Keratinocyte (primary cell): ENCODE measurements around the gene KLHL1. TPM values are rescaled to one million over a fixed set of nuclear protein-coding genes. Genes with fewer than 3 reads are reported as not detected.

Experiments
- DNase-seq: peaks from one replicate; pipeline ENCODE4 v3.0.0-alpha.2; 2011; ENCODE audit warnings: low read depth, missing footprints, low spot score
- FAIRE-seq: peaks from 2 replicates; lab custom pipeline; 2011; peaks lifted over from hg19 to GRCh38; lab: Jason Lieb, UNC
- H2AFZ ChIP-seq: 2 replicates; pipeline ENCODE4 v1.6.0; 2012; ENCODE audit warnings: low read length, control low read depth, inconsistent platforms; ENCODE audit not compliant: control insufficient read depth
- H3K27ac ChIP-seq: 2 replicates; pipeline ENCODE4 v1.5.1; 2011; ENCODE audit warnings: low read length; ENCODE audit not compliant: control insufficient read depth, insufficient read depth
- H3K27me3 ChIP-seq: 3 replicates; pipeline ENCODE4 v1.6.0; 2011; ENCODE audit warnings: low read length; ENCODE audit not compliant: control insufficient read depth, insufficient read depth; ENCODE audit errors: extremely low read depth
- H3K36me3 ChIP-seq, 2 experiments: 2 replicates in 1 of 2; 3 replicates in 1 of 2; pipeline ENCODE4 v1.5.1; 2011; ENCODE audit warnings: low read length in 2 of 2, mild to moderate bottlenecking in 1 of 2; ENCODE audit not compliant: control insufficient read depth in 2 of 2, insufficient read depth in 2 of 2; ENCODE audit errors: extremely low read depth in 1 of 2
- H3K4me1 ChIP-seq: 3 replicates; pipeline ENCODE4 v1.5.1; 2011; ENCODE audit warnings: low read length; ENCODE audit not compliant: control insufficient read depth, insufficient read depth; ENCODE audit errors: extremely low read depth
- H3K4me2 ChIP-seq: 3 replicates; pipeline ENCODE4 v1.6.0; 2011; ENCODE audit warnings: low read depth, low read length; ENCODE audit not compliant: control insufficient read depth, insufficient read depth; ENCODE audit errors: extremely low read depth
- H3K4me3 ChIP-seq, 3 experiments: fragments of 200-600 bp in 1 of 3; sonication (generic) in 1 of 3; 2 replicates in 2 of 3; 3 replicates in 1 of 3; pipeline ENCODE4 v1.5.1; 2011 to 2016; ENCODE audit warnings: low read length in 3 of 3, mild to moderate bottlenecking in 3 of 3, control low read depth in 2 of 3, inconsistent platforms in 1 of 3, low read depth in 1 of 3, mixed read lengths in 1 of 3, mixed run types in 1 of 3, moderate library complexity in 1 of 3; ENCODE audit not compliant: control insufficient read depth in 2 of 3, insufficient read depth in 2 of 3; ENCODE audit errors: extremely low read depth in 1 of 3
- H3K79me2 ChIP-seq: 2 replicates; pipeline ENCODE4 v1.6.0; 2012; ENCODE audit warnings: low read length; ENCODE audit not compliant: control insufficient read depth, insufficient read depth
- H3K9ac ChIP-seq: 3 replicates; pipeline ENCODE4 v1.6.0; 2011; ENCODE audit warnings: low read length; ENCODE audit not compliant: control insufficient read depth, insufficient read depth; ENCODE audit errors: extremely low read depth
- H3K9me1 ChIP-seq: 3 replicates; pipeline ENCODE4 v1.6.0; 2011; ENCODE audit warnings: low read length; ENCODE audit not compliant: control insufficient read depth, insufficient read depth; ENCODE audit errors: extremely low read depth
- H3K9me3 ChIP-seq: 2 replicates; pipeline ENCODE4 v1.5.1; 2012; ENCODE audit warnings: low read depth, low read length; ENCODE audit not compliant: control insufficient read depth
- H4K20me1 ChIP-seq: 3 replicates; pipeline ENCODE4 v1.6.0; 2011; ENCODE audit warnings: low read length; ENCODE audit not compliant: control insufficient read depth, insufficient read depth; ENCODE audit errors: extremely low read depth
- EZH2 ChIP-seq: IDR thresholded peaks from one replicate; pipeline ENCODE4 v1.6.1; 2012; ENCODE audit warnings: inconsistent platforms, mild to moderate bottlenecking, low read length, moderate library complexity
- dilution Hi-C: fragments of 300-500 bp; cut with MboI; formaldehyde crosslinking; loops from one replicate; pipeline ENCODE4 v1.7.0; 2020; ENCODE audit warnings: low sequenced_read_pairs; ENCODE audit not compliant: extremely low pct_ligation_motif_present
- polyA plus RNA-seq, 5 experiments: library from polyadenylated mRNA; depleted of rRNA in 3 of 5; stranded (reverse) in 3 of 5; stranded (forward) in 1 of 5; unstranded in 1 of 5; fragments of >200 nt; gene quantifications; 1 replicate in 1 of 5; 2 replicates in 3 of 5; 3 replicates in 1 of 5; pipeline versions ENCODE4 v1.2.1 to v1.2.3, GENCODE V29; 2011 to 2012; ENCODE audit warnings: missing spikeins in 2 of 5, low read depth in 1 of 5, low replicate concordance in 1 of 5
- TF ChIP-seq, protein P1 (sequence below), 3 experiments: IDR thresholded peaks in 1 of 3; conservative IDR thresholded peaks in 1 of 3; optimal IDR thresholded peaks in 1 of 3; 2 replicates in 2 of 3; 3 replicates in 1 of 3; pipeline versions ENCODE3 to v1.5.1; 2011; ENCODE audit warnings: low read length in 3 of 3, mild to moderate bottlenecking in 3 of 3, moderate library complexity in 2 of 3, control low read depth in 1 of 3, inconsistent platforms in 1 of 3; ENCODE audit not compliant: insufficient read depth in 2 of 3; ENCODE audit errors: extremely low read depth in 1 of 3

The KLHL1 gene
- polyA plus RNA-seq, 1 donor (not counting 4 experiments of a cell fraction or from before 2014, with no cell fraction given): not detected

DNA sequence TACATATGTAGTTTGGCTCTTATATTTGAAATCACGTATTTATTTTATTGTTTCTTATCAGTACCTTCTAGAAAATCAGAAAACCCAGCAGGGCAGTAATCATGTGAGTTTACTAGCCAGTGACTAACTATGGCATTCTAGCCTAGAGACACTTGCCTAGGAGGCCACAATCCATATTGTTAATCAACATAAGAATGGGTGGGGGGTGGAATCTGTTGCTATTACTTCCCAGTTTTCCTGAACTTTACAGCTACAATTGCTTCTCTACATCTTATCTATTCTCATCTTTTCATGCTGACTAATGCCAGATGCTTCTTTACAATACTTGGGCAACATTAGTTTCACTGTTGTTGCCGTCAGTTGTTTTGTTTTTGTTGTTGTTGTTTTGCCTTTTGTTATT, 19.3 kb downstream of the KLHL1 start:
- Histone ChIP-seq H2AFZ (no peak overlapping the region), H3K4me3 (no peak overlapping the region), H3K36me3 (no peaks in the 10 kb centered on the region), H3K9me3 (no peaks in the 10 kb centered on the region), H3K27ac (no peak overlapping the region), H3K4me2 (no peak overlapping the region), H3K79me2 (no peaks in the 10 kb centered on the region), H3K27me3 (no peaks in the 10 kb centered on the region), H3K4me1 (no peaks in the 10 kb centered on the region), H3K9ac (no peak overlapping the region), H3K9me1 (no peaks in the 10 kb centered on the region), H4K20me1 (no peaks in the 10 kb centered on the region)
- TF ChIP-seq, protein P1, sequence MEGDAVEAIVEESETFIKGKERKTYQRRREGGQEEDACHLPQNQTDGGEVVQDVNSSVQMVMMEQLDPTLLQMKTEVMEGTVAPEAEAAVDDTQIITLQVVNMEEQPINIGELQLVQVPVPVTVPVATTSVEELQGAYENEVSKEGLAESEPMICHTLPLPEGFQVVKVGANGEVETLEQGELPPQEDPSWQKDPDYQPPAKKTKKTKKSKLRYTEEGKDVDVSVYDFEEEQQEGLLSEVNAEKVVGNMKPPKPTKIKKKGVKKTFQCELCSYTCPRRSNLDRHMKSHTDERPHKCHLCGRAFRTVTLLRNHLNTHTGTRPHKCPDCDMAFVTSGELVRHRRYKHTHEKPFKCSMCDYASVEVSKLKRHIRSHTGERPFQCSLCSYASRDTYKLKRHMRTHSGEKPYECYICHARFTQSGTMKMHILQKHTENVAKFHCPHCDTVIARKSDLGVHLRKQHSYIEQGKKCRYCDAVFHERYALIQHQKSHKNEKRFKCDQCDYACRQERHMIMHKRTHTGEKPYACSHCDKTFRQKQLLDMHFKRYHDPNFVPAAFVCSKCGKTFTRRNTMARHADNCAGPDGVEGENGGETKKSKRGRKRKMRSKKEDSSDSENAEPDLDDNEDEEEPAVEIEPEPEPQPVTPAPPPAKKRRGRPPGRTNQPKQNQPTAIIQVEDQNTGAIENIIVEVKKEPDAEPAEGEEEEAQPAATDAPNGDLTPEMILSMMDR (optimal IDR thresholded peaks at IDR 0.05 in 1 of 3, IDR thresholded peaks at IDR 0.05 in 1 of 3, conservative IDR thresholded peaks at IDR 0.05 in 1 of 3; ENCODE audit: extremely low read depth in 1 of 3, insufficient read depth in 2 of 3, low read length in 3 of 3): no peak
- no peak for TF ChIP-seq EZH2
- no peak for FAIRE-seq
- dilution Hi-C loops: no loop called here
- DNase-seq: no peak

DNA sequence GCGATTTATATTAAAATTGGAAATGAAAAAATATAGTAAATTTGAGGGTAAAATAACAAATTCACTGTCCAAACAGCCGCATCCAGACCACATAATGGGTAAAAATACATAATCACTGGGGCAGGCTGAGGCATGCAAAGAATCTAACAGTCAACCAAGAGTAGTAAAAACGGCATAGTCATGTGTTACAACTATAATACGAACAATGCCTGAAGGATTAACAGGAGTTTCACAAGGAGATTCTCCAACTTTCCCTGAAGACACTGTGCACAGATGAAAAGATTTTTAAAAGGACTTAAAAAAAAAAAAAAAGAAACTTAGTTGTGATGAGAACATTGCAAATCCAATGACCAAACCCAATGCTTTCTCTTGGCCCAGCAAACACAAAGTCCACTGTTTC, 21.0 kb downstream of the KLHL1 start:
- DNase-seq: no peak
- Histone ChIP-seq H3K36me3 (no peaks in the 10 kb centered on the region), H3K4me2 (no peak overlapping the region), H3K27ac (no peak overlapping the region), H2AFZ (no peak overlapping the region), H3K9me1 (no peaks in the 10 kb centered on the region), H3K4me3 (no peak overlapping the region), H3K79me2 (no peaks in the 10 kb centered on the region), H3K9me3 (no peaks in the 10 kb centered on the region), H3K9ac (no peak overlapping the region), H4K20me1 (no peaks in the 10 kb centered on the region), H3K4me1 (no peaks in the 10 kb centered on the region), H3K27me3 (no peaks in the 10 kb centered on the region)
- dilution Hi-C loops: no loop called here
- TF ChIP-seq, protein P1 (optimal IDR thresholded peaks at IDR 0.05 in 1 of 3, IDR thresholded peaks at IDR 0.05 in 1 of 3, conservative IDR thresholded peaks at IDR 0.05 in 1 of 3; ENCODE audit: extremely low read depth in 1 of 3, insufficient read depth in 2 of 3, low read length in 3 of 3): no peak
- no peak for TF ChIP-seq EZH2
- FAIRE-seq: no peak
